ENCODE data around the gene AGR3.

The AGR3 gene

DNA sequence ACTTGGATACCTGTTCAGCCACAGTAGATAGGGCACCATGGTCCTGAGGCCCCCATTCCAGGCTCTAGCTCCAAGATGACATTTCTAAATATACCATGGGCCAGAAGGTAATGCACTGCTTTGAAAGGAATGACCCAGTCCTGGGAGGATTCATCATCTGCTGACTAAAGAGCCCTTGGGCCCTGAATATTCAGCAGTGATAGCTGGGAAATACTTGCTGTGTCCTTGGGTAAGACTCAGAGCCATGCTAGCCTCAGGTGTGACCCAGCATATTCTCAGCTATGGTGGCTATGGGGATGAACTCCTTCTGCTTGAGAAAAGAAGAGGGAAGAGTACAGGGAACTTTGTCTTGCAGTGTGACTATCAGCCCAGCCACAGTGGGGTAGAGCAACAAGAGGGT is 55.7 kb downstream of the AGR3 start:
- no peak for DNase-seq (ENCODE audit: low spot score)

- no peak for DNase-seq (ENCODE audit: low spot score)
Observed at GRCh38 chr7:16822029-16822428, 59.8 kb downstream of the AGR3 start.

DNA sequence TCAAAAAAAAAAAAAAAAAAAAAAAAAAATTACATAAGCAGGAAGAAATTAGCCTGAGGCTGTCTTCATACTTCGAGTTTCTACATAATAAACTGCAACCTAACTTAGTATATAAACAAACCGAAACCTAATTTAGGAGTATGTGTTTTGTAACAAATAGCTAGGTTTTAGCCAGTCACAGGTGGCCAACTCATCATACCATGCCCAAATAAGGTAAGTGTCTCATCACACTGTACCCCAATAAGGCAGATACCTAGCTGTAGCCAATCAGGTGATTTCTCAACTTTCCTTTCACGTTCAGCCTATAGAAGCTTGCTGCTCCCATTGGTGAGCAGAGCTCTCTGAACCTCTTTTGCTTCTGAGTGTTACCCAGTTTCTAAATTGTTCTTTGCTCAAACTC is 63.1 kb downstream of the AGR3 start:
- DNase-seq (ENCODE audit: low spot score), result no peak

GRCh38 chr7:16817536-16817935 is 64.2 kb downstream of the AGR3 start:
- DNase-seq (ENCODE audit: low spot score), result peak; percentile 46

DNA sequence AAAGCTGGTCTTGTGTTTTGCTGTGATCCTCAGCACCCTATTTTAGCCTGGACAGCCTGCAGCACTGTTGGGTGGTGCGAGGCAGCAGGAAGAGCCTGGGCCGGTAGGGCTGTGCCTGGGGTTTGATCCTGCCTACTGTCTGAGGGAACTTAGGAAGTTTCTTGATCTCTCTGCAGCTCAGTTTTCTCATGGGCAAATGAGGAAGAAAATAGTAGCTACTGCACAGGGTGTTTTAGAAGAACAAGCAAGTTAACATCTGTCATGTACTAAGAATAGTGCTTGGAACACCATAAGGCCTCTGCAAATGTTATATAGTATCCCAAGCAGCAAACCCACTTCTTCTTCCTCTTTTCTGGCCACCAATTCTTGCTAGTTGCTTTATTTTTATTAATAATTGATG is 65.0 kb downstream of the AGR3 start:
- DNase-seq (ENCODE audit: low spot score), result no peak

GRCh38 chr7:16815001-16815400 is 66.8 kb downstream of the AGR3 start:
- DNase-seq (ENCODE audit: low spot score), result no peak

GRCh38 chr7:16813232-16813616 is 68.6 kb downstream of the AGR3 start:
- no peak for DNase-seq (ENCODE audit: low spot score)

DNA sequence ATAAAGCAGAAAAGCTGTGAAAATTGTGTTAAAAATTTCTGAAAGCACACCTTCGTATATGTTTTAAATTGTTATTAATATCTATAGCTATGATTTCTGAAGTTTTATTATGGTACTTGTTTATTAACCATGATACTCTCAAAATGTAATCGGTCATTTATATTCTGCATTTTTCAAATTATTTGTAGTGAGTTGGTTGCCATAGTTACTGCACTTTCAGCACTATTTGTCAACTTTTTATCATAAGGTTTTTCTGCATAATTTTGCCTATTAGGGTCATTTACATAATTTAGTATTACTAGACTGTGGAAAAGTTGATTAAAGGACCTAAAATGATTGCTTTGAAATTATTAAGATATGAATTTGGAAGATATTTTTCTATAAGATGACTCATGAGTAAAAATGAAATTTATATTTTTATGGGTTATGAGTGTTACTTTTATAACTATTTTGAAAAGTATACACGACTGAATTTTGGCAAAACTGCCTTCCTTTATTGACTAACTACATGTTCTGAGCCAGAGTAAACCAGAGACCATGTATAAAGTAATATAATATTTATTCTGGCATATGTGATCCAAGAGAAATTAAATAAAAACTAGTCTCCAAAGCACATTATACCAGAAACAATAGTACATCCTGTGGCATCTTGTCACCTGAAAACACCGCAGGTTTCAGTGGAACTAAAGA is 69.1 kb downstream of the AGR3 start:
- no peak for DNase-seq (ENCODE audit: low spot score)

GRCh38 chr7:16811551-16811950 is 70.2 kb downstream of the AGR3 start:
- DNase-seq (ENCODE audit: low spot score), result peak; percentile 35

- no peak for DNase-seq (ENCODE audit: low spot score)
Observed at GRCh38 chr7:16810573-16810972, 71.2 kb downstream of the AGR3 start.

- DNase-seq (ENCODE audit: low spot score), result no peak
Observed at GRCh38 chr7:16810112-16810511, 71.7 kb downstream of the AGR3 start.
